Chondrocyte (in vitro differentiated cells): ENCODE data around the gene RNF44. TPM values are rescaled to one million over a fixed set of nuclear protein-coding genes. Genes with fewer than 3 reads are reported as not detected.

Source experiments
- DNase-seq: peaks from one replicate; pipeline ENCODE4 v3.0.0; 2021; ENCODE audit warnings: mixed read lengths, low spot score
- H3K27ac Mint-ChIP-seq: one replicate; pipeline ENCODE4 v1.8.0; 2021; ENCODE audit warnings: mild to moderate bottlenecking, moderate library complexity, mixed read lengths; ENCODE audit not compliant: unreplicated experiment
- H3K27me3 Mint-ChIP-seq: 2 replicates; pipeline ENCODE4 v1.8.0; 2021; ENCODE audit warnings: low read depth, mixed read lengths
- H3K36me3 Mint-ChIP-seq: 2 replicates; pipeline ENCODE4 v1.8.0; 2021; ENCODE audit warnings: low read depth, mixed read lengths
- H3K4me1 Mint-ChIP-seq: 2 replicates; pipeline ENCODE4 v1.8.0; 2021; ENCODE audit warnings: low read depth, mild to moderate bottlenecking, mixed read lengths
- H3K4me3 Mint-ChIP-seq: one replicate; pipeline ENCODE4 v1.8.0; 2021; ENCODE audit warnings: mild to moderate bottlenecking, moderate library complexity, mixed read lengths; ENCODE audit not compliant: unreplicated experiment
- H3K9me3 Mint-ChIP-seq: 2 replicates; pipeline ENCODE4 v1.8.0; 2021; ENCODE audit warnings: low read depth, mixed read lengths
- total RNA-seq: library from RNA; stranded (reverse); gene quantifications from 3 replicates; pipeline ENCODE4 v1.2.1, GENCODE V29; 2021
- TF ChIP-seq, protein P1 (sequence below): fragments of 200-600 bp; sonication (generic); IDR thresholded peaks from 2 replicates; pipeline ENCODE4 v1.5.0; 2021; ENCODE audit warnings: antibody characterized with exemption, mild to moderate bottlenecking, moderate library complexity

RNF44 gene
- total RNA-seq, 1 donor from 2014 or later: 24.7 TPM

DNA sequence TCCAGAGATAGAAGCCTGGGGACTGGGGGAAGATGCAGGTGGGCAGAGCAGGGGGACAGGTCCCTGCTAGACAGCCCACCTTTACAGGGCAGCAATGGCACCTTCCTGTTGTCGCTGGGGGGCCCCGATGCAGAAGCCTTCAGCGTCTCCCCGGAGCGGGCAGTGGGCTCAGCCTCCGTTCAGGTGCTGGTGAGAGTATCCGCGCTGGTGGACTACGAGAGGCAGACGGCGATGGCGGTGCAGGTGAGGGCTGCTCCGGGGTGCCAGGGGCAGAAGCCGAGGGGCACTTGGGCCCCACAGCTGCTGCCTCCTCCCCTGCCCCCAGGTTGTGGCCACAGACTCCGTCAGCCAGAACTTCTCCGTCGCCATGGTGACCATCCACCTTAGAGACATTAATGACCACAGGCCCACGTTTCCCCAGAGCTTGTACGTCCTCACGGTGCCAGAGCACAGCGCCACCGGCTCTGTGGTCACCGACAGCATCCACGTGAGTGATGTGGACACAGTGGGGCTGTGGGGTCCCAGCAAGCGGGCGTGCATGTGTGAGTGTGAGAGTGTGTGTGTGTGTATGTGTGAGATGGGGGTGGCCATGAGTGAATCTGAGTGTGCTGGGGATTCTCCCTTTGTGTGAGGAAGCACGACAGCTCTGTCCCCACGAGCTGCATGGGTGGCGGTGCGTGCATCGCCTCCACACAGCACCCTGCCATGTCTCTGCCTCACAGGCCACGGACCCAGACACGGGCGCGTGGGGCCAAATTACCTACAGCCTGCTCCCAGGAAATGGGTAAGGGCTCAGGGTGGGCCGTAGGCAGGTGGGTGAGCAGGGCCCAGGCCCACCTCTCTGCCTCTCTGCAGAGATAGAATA lies 40.3 kb upstream of the RNF44 start:
- H3K27ac Mint-ChIP-seq: no peak overlapping the region

DNA sequence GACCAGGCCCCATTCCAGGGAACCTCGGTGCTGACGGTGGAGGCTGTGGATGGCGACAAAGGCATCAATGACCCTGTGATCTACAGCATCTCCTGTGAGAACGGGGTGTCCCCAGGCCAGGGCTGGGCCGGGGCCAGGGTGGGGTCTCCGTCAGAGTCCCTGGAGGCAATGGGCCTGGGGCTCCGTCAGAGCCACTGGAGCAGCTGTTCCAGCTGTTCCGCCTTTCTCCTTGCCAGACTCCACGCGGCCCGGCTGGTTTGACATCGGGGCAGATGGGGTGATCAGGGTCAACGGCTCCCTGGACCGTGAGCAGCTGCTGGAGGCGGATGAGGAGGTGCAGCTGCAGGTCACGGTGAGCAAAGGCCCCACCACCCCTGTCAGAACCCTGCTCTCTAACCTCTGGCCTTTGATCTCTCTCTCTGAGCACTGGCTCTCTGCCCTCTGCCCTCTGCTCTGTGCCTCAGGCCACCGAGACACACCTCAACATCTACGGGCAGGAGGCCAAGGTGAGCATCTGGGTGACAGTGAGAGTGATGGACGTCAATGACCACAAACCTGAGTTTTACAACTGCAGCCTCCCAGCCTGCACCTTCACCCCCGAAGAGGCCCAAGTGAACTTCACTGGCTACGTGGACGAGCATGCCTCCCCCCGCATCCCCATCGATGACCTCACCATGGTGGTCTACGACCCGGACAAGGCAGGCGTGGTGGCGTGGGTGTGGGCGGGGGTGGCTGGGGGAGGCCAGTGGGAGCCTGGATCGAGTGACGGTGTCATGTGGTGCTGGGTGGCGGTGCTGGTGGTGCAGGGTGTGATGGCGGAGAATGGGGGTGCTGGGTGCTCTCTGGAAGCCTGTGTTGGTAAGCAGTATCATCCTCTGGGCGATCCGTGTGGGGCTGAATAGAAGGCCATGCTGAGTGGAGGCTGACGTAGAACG lies 38.6 kb upstream of the RNF44 start:
- TF ChIP-seq, protein P1, sequence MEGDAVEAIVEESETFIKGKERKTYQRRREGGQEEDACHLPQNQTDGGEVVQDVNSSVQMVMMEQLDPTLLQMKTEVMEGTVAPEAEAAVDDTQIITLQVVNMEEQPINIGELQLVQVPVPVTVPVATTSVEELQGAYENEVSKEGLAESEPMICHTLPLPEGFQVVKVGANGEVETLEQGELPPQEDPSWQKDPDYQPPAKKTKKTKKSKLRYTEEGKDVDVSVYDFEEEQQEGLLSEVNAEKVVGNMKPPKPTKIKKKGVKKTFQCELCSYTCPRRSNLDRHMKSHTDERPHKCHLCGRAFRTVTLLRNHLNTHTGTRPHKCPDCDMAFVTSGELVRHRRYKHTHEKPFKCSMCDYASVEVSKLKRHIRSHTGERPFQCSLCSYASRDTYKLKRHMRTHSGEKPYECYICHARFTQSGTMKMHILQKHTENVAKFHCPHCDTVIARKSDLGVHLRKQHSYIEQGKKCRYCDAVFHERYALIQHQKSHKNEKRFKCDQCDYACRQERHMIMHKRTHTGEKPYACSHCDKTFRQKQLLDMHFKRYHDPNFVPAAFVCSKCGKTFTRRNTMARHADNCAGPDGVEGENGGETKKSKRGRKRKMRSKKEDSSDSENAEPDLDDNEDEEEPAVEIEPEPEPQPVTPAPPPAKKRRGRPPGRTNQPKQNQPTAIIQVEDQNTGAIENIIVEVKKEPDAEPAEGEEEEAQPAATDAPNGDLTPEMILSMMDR: no peak
- peaks cover 16% of the 10 kb centered on the region for H3K27me3 Mint-ChIP-seq
- H3K4me3 Mint-ChIP-seq: no peak overlapping the region
- H3K36me3 Mint-ChIP-seq: no peaks in the 10 kb centered on the region
- DNase-seq: no peak
- H3K9me3 Mint-ChIP-seq: no peaks in the 10 kb centered on the region
- no peak overlapping the region for H3K27ac Mint-ChIP-seq
- H3K4me1 Mint-ChIP-seq: no peaks in the 10 kb centered on the region

More for the DNA sequence above, 40.3 kb upstream of the RNF44 start:
- H3K4me3 Mint-ChIP-seq: no peak overlapping the region
- TF ChIP-seq, protein P1: no peak
- peaks cover 7% of the 10 kb centered on the region for H3K27me3 Mint-ChIP-seq
- H3K36me3 Mint-ChIP-seq: no peaks in the 10 kb centered on the region
- no peaks in the 10 kb centered on the region for H3K9me3 Mint-ChIP-seq
- no peak for DNase-seq
- no peaks in the 10 kb centered on the region for H3K4me1 Mint-ChIP-seq

DNA sequence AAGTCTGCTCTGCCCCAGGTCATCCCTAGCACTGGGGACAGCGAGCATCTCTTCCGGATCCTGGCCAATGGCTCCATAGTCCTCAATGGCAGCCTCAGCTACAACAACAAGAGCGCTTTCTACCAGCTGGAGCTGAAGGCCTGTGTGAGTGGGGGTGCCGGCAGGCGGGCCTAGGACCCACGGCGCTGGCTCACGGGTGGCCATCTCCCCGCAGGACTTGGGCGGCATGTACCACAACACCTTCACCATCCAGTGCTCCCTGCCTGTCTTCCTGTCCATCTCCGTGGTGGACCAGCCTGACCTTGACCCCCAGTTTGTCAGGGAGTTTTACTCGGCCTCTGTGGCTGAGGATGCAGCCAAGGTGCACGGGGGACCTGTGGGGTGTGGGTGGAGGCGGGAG lies 37.9 kb upstream of the RNF44 start:
- Mint-ChIP-seq H3K27ac (no peak overlapping the region), H3K36me3 (no peaks in the 10 kb centered on the region), H3K9me3 (no peaks in the 10 kb centered on the region), H3K27me3 (peaks cover 16% of the 10 kb centered on the region), H3K4me3 (no peak overlapping the region), H3K4me1 (no peaks in the 10 kb centered on the region)
- TF ChIP-seq, protein P1: no peak
- DNase-seq: no peak

DNA sequence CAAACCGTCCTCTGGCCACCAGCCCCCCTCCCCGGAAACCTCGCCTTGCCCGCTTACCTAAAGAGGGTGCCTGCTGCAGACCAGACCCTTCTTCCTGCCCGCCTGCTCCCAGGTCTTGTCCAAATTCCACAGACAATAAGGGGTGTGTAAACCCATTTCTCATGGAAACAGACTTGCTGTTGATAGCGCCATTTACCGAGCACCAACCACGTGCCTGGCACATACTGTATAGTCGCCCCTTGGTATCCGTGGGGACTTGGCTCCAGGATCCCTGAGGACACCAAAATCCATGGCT lies 37.0 kb upstream of the RNF44 start:
- Mint-ChIP-seq H3K36me3 (no peaks in the 10 kb centered on the region), H3K9me3 (no peaks in the 10 kb centered on the region), H3K4me3 (no peak overlapping the region), H3K4me1 (no peaks in the 10 kb centered on the region), H3K27ac (no peak overlapping the region), H3K27me3 (peaks cover 18% of the 10 kb centered on the region)
- TF ChIP-seq, protein P1: peak; percentile 12
- DNase-seq: no peak

DNA sequence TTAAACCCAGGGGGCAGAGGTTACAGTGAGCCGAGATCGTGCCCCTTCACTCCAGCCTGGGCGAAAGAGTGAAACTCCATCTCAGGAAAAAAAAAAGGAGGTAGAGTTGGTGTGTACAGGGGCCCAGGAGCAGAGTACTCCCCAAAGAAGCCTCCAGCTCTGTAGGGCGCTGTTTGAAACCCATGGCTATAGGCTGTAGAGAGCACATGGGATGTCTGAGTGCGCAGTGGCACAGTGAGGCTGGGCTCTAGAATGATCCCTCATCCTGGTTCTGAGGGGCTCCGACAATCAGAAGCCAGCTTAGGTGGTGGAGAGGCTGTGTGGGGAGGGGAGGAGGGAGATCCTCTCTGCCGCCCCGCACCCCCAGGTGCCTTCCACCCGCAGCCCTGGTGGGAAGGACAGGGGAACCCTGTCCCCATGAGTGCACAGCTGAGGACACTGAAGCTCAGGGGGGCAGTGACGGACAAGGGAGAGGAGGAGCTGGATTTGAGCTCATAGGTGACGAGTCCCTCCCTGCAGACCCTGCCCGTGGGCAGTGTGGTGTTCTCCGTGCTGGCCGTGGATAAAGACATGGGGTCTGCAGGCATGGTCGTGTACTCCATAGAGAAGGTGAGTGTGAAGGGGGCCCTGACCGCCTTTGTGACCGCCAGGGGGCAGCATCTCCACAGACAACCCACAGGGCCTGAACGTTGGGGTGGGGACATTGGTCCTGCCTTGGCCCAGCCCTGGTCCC lies 36.5 kb upstream of the RNF44 start:
- Mint-ChIP-seq H3K27ac (no peak overlapping the region), H3K9me3 (no peaks in the 10 kb centered on the region), H3K27me3 (peaks cover 18% of the 10 kb centered on the region), H3K36me3 (no peaks in the 10 kb centered on the region), H3K4me3 (no peak overlapping the region), H3K4me1 (no peaks in the 10 kb centered on the region)
- TF ChIP-seq, protein P1: peak; percentile 88
- no peak for DNase-seq
